ENCODE measurements around the gene HOXB7. TPM values are rescaled to one million over a fixed set of nuclear protein-coding genes. Genes with fewer than 3 reads are reported as not detected.

The HOXB7 gene
- total RNA-seq, 2 experiments from 2014 or later = 1.7 TPM

DNA sequence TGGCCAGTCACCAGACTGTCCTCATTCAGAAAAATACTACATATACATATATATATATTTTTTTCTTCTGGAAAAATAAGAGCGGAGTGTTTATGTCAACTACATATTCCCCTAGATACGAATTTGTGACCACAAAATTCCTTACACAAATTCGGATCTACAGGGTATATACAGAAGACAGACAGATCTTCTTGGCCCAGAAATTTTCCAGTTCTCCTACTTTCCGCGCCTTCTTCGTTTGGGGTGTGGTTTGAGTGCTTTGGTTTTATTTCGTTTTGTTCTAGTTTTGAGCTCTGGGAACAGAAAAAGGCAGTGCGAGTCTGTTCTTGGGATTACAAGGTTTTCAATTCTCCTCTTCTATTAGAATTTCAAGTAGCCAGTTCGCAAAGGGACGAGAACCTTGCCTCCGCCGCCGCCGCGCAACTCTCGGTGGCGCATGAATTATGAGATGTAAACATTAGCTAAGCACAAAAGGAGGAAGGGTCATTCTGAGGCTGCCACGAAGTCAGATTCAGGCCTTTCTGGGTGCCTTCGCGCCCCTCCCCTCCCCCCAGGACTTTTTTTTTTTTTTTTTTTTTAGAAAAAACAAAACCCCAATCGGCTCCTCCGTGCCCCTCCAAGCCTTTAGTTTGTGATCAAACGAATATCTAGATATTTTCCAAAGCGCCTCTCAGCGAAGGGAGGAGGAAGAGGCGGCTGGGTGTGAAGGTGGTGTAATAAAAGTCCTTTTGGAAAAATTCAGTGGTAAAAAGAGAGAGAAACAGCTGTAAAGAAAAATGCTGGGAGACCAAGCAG is 30.9 kb downstream of the HOXB7 start:
- no peak for ATAC-seq
- peaks cover 54% of the 10 kb centered on the region for H3K4me1 Mint-ChIP-seq
- peak overlapping the region; percentile 57 for H3K27ac Mint-ChIP-seq
- H3K27me3 Mint-ChIP-seq = peaks cover 48% of the 10 kb centered on the region
- no peak for DNase-seq
- H3K4me3 Mint-ChIP-seq = peak overlapping the region; percentile 93
- H3K9me3 Mint-ChIP-seq (ENCODE audit: low read depth) = no peaks in the 10 kb centered on the region
- peaks cover 9% of the 10 kb centered on the region for H3K36me3 Mint-ChIP-seq
- CTCF ChIA-PET = interaction anchor here (0.6 to 0.7 kb wide), 2 partner anchors 33 to 461 kb away, joined by 3 read pairs; no protein-coding TSS in a partner anchor

DNA sequence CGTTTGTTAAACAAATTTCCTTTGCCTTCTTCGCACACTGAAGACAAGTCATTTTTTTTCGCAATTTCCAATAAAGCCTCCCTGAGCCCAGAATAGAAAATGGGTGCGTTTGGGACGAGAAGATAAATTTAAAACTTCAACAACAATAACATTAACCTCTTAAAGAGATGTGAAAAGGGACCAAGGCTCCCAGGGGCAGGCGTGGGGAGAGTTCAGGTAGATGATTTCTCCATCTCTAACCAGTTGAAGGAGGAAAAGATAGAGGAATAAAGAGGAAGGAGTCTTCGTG is 31.4 kb downstream of the HOXB7 start:
- Mint-ChIP-seq H3K27ac (no peak overlapping the region), H3K4me3 (peak overlapping the region; percentile 93), H3K4me1 (peaks cover 52% of the 10 kb centered on the region), H3K27me3 (peaks cover 48% of the 10 kb centered on the region), H3K36me3 (peaks cover 9% of the 10 kb centered on the region), H3K9me3 (ENCODE audit: low read depth) (no peaks in the 10 kb centered on the region)
- DNase-seq = no peak
- CTCF ChIA-PET = interaction anchor here (0.6 to 0.9 kb wide), 2 partner anchors 30 to 34 kb away, joined by 3 read pairs; no protein-coding TSS in a partner anchor
- no peak for ATAC-seq

- ATAC-seq (peak; percentile 59), DNase-seq (peak; percentile 49)
- Mint-ChIP-seq H3K4me3 (peak overlapping the region; percentile 93), H3K36me3 (peaks cover 9% of the 10 kb centered on the region), H3K27ac (peak overlapping the region; percentile 81), H3K9me3 (ENCODE audit: low read depth) (no peaks in the 10 kb centered on the region), H3K27me3 (peaks cover 43% of the 10 kb centered on the region), H3K4me1 (peaks cover 51% of the 10 kb centered on the region)
- CTCF ChIA-PET = interaction anchor here (0.9 kb wide), 2 partner anchors 30 to 36 kb away, joined by 3 read pairs; no protein-coding TSS in a partner anchor
These were observed 32.0 kb downstream of the HOXB7 start for GRCh38 chr17:48578616-48579470.

- CTCF ChIA-PET = interaction anchor here (0.9 kb wide), 3 partner anchors 29 to 227 kb away, joined by 3 read pairs; no protein-coding TSS in a partner anchor
- no peaks in the 10 kb centered on the region for H3K9me3 Mint-ChIP-seq (ENCODE audit: low read depth)
- H3K4me1 Mint-ChIP-seq = peaks cover 51% of the 10 kb centered on the region
- peak within 1 kb of the TSS; percentile 93 for H3K4me3 Mint-ChIP-seq
- H3K27ac Mint-ChIP-seq = peak within 1 kb of the TSS; percentile 89
- H3K27me3 Mint-ChIP-seq = peaks cover 38% of the 10 kb centered on the region
- ATAC-seq = peak; percentile 89
- H3K36me3 Mint-ChIP-seq = peaks cover 9% of the 10 kb centered on the region
- peak; percentile 87 for DNase-seq
These were observed 32.7 kb downstream of the HOXB7 start, which contains the start of gene HOXB4 for GRCh38 chr17:48577946-48578615. Gene HOXB4 (minus strand): TSS chr17:48578350. CDS start chr17:48578319, 31 bp downstream.

GRCh38 chr17:48577330-48577945 is 33.4 kb downstream of the HOXB7 start:
- peak overlapping the region; percentile 75 for H3K27ac Mint-ChIP-seq
- DNase-seq (peak; percentile 49), ATAC-seq (peak; percentile 21)
- no peaks in the 10 kb centered on the region for H3K9me3 Mint-ChIP-seq (ENCODE audit: low read depth)
- CTCF ChIA-PET = interaction anchor here (0.9 kb wide), 1 partner anchor 226 kb away, joined by 3 read pairs; no protein-coding TSS in a partner anchor
- peaks cover 44% of the 10 kb centered on the region for H3K4me1 Mint-ChIP-seq
- H3K27me3 Mint-ChIP-seq = peaks cover 32% of the 10 kb centered on the region
- peaks cover 9% of the 10 kb centered on the region for H3K36me3 Mint-ChIP-seq
- H3K4me3 Mint-ChIP-seq = peak overlapping the region; percentile 93

DNA sequence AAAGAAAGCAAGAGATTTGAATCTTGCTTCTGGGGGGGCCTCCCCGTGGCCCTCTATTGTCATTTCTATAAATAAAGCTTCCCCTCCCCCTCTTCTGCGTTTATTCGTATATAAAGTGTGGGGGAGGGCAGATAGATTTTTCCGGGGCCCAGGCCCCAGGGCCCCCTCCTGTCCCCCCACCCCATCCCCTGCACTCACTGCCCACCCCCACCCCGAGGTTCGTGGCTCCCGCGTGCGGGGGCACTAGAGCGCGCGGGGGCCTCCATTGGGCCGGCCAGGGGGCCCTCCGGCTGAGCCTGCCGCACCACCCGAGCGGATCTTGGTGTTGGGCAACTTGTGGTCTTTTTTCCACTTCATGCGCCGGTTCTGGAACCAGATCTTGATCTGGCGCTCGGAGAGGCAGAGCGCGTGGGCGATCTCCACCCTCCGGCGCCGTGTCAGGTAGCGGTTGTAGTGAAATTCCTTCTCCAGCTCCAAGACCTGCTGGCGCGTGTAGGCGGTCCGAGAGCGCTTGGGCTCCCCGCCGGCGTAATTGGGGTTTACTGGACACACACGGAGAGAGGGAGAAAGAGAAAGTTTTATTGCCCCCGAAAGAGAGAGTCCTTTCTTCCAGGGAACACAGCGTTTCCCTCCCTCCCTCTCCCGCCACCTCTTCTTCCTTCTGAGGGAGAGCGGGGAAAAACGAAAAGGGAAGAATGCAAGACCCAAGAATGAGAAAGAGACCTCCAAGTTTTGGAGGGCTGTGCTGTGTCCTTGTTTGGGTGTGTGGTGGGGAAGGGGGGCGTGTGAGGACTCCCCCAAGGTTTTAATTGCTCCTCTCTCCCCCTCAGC is 34.1 kb downstream of the HOXB7 start:
- Mint-ChIP-seq H3K4me3 (peak overlapping the region; percentile 93), H3K9me3 (ENCODE audit: low read depth) (no peaks in the 10 kb centered on the region), H3K36me3 (peaks cover 9% of the 10 kb centered on the region), H3K27ac (peak overlapping the region; percentile 75), H3K4me1 (peaks cover 41% of the 10 kb centered on the region), H3K27me3 (peaks cover 28% of the 10 kb centered on the region)
- ATAC-seq (no peak), DNase-seq (no peak)
- CTCF ChIA-PET = interaction anchor here (0.9 to 1.3 kb wide), 2 partner anchors 86 to 225 kb away, joined by 3 read pairs; no protein-coding TSS in a partner anchor

DNA sequence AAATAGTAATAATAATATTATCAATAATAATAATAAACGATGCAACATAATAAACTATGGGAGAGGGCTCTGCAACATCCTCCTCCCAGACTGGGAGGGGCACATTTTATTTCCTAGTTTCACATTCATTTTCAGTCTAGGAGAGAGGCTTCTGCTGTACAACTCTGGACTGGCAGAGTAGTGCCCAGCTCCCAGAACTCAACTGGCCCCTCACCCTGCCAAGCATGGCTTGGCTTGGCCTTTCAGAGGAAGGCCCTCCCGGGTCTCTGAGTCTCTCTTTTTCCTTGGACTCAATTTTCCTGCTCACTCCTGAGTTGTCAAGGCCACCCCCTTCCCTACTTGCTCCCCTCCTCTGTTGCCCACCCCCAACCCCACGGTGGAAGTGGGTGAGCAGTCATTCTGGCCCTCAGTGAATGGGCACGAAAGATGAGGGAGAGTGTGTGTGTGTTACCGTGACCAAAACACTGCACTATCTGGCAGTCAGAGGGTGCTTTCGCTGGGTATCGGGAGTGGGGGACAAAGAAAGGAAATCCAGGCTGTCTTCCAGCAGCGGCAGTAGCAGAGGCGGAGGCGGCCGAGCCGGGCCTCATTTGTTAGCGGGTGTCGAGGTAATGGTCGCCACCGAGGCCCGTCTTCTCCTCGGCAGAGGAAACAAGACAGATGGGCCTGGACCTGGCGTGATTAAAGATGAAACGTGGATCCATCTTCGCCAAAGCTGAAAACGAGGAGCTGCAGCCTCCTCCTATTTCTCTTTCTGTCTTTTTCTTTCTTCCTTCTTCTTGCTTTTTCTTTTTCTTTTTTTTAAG is 34.9 kb downstream of the HOXB7 start:
- H3K36me3 Mint-ChIP-seq = peaks cover 9% of the 10 kb centered on the region
- H3K4me3 Mint-ChIP-seq = peak overlapping the region; percentile 6
- peaks cover 20% of the 10 kb centered on the region for H3K27me3 Mint-ChIP-seq
- CTCF ChIA-PET = interaction anchor here (1.3 kb wide), 1 partner anchor 85 kb away, joined by 3 read pairs; no protein-coding TSS in a partner anchor
- H3K27ac Mint-ChIP-seq = peak overlapping the region; percentile 8
- peaks cover 36% of the 10 kb centered on the region for H3K4me1 Mint-ChIP-seq
- no peak for DNase-seq
- no peaks in the 10 kb centered on the region for H3K9me3 Mint-ChIP-seq (ENCODE audit: low read depth)
- ATAC-seq = no peak

DNA sequence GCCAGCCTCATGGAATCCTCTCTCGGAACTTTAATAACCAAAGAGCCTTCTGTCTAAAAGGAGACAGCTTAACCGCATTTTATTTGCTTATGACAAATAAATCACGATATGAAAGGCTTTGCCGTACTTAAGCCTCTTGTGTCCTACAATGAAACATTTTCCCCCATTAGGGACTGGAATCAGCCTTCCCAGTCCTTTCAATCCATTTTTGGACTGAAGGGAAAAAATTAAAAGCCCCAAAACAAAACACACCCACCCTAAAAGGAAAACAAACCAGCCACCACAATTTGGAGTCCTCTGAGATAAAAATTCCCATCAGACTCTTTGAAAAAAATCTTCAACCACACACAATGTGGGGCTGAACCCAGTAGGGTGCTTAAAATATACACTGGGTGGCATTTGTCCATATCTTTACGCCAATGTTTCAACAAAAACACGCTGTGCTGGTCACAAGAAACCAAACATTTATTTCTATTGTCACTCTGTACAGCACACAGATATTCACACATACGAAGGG is 35.7 kb downstream of the HOXB7 start:
- ATAC-seq = no peak
- peaks cover 33% of the 10 kb centered on the region for H3K4me1 Mint-ChIP-seq
- no peak for DNase-seq
- H3K9me3 Mint-ChIP-seq (ENCODE audit: low read depth) = no peaks in the 10 kb centered on the region
- CTCF ChIA-PET = interaction anchor here (1.0 to 1.5 kb wide), 2 partner anchors 71 to 83 kb away, joined by 4 read pairs; no protein-coding TSS in a partner anchor
- no peak overlapping the region for H3K4me3 Mint-ChIP-seq
- peaks cover 12% of the 10 kb centered on the region for H3K27me3 Mint-ChIP-seq
- no peak overlapping the region for H3K27ac Mint-ChIP-seq
- peaks cover 9% of the 10 kb centered on the region for H3K36me3 Mint-ChIP-seq

DNA sequence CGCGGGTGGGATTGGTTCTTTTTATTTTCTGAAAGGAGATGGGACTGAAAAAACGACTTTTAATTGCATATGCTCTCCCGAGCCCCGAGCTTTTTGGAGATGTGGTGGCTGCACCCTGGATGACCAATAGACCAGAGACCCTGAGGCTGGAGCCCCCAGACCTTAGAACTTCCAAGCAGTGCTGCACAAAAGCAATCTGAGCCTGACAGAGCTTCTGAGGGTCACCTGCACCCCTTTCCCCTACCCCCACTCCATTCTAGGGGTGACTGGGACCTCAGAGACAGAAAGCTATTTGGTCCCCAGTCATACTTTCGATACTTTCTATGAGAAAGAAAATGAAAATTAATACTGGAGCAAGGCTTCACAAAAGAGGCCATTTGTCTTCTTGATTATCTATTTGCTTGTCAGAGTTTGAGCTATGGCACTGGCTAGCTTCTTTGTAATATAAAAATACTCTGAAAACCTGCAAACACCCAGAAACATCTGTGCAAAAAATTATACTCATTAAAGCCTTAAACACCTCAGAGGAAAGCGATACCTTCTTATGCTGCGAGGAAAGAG is 36.2 kb downstream of the HOXB7 start:
- peaks cover 8% of the 10 kb centered on the region for H3K27me3 Mint-ChIP-seq
- H3K4me1 Mint-ChIP-seq = peaks cover 30% of the 10 kb centered on the region
- no peak for DNase-seq
- H3K36me3 Mint-ChIP-seq = peaks cover 7% of the 10 kb centered on the region
- no peak overlapping the region for H3K27ac Mint-ChIP-seq
- CTCF ChIA-PET = interaction anchor here (0.7 to 1.5 kb wide), 3 partner anchors 71 to 86 kb away, joined by 3 to 4 read pairs (median 4); no protein-coding TSS in a partner anchor
- ATAC-seq = no peak
- no peaks in the 10 kb centered on the region for H3K9me3 Mint-ChIP-seq (ENCODE audit: low read depth)
- H3K4me3 Mint-ChIP-seq = no peak overlapping the region

GRCh38 chr17:48571826-48572417 is 38.9 kb downstream of the HOXB7 start:
- no peak for DNase-seq
- Mint-ChIP-seq H3K4me3 (no peak overlapping the region), H3K36me3 (peaks cover 5% of the 10 kb centered on the region), H3K9me3 (ENCODE audit: low read depth) (no peaks in the 10 kb centered on the region), H3K27ac (no peak overlapping the region), H3K27me3 (peaks cover 4% of the 10 kb centered on the region), H3K4me1 (peaks cover 13% of the 10 kb centered on the region)
- ATAC-seq = no peak
- CTCF ChIA-PET = no interaction called here

Data from activated CD8-positive, alpha-beta memory T cell treated with anti-CD3 and anti-CD28 coated beads, Interleukin-2, amount 10 ng/mL, durations not matched to agents 7 days and 5 days (primary cell).